Esophagus squamous epithelium (tissue), 4 donors: ENCODE measurements around the gene AKR1A1.

Source experiments
- CTCF ChIP-seq, 6 experiments: fragments of 450-650 bp in 4 of 6; fragments of 200-600 bp in 2 of 6; sonication (generic) in 2 of 6; IDR thresholded peaks; one replicate each; pipeline ENCODE4 v1.5.1; 2016 to 2019; ENCODE audit warnings: antibody characterized with exemption in 6 of 6, mild to moderate bottlenecking in 4 of 6, moderate library complexity in 4 of 6
- POLR2A ChIP-seq, 4 donors: fragments of 450-650 bp; IDR thresholded peaks; one replicate each; pipeline ENCODE4 v1.6.1; 2017; ENCODE audit warnings: antibody characterized with exemption in 4 of 4, mild to moderate bottlenecking in 4 of 4, moderate library complexity in 3 of 4

- peak; percentile 48 to 68 (median 64) for TF ChIP-seq CTCF (IDR thresholded peaks at IDR 0.05)
- no peak for TF ChIP-seq POLR2A (IDR thresholded peaks at IDR 0.05)
Measured at GRCh38 chr1:45512641-45513054, 38.0 kb upstream of the AKR1A1 start.
